ENCODE data around the gene HNRNPU. TPM values are rescaled to one million over a fixed set of nuclear protein-coding genes. Genes with fewer than 3 reads are reported as not detected.

Gene HNRNPU
- total RNA-seq: 243 TPM

- peak; percentile 97 for DNase-seq (ENCODE audit: low spot score)
Observed at GRCh38 chr1:244864253-244865027, at the start of gene HNRNPU. TSS of gene HNRNPU (minus strand) at chr1:244864543. CDS start at chr1:244864307, 236 bp downstream.

GRCh38 chr1:244913806-244914205 lies 49.5 kb upstream of the HNRNPU start:
- DNase-seq (ENCODE audit: low spot score): no peak

- no peak for DNase-seq (ENCODE audit: low spot score)
Observed at GRCh38 chr1:244904119-244904518, 39.8 kb upstream of the HNRNPU start.

- DNase-seq (ENCODE audit: low spot score): no peak
Observed at GRCh38 chr1:244901400-244902015, 37.2 kb upstream of the HNRNPU start.

GRCh38 chr1:244897476-244898254 lies 33.3 kb upstream of the HNRNPU start:
- DNase-seq (ENCODE audit: low spot score): no peak

GRCh38 chr1:244896550-244896949 lies 32.2 kb upstream of the HNRNPU start:
- no peak for DNase-seq (ENCODE audit: low spot score)

- DNase-seq (ENCODE audit: low spot score): no peak
Observed at GRCh38 chr1:244893836-244894235, 29.5 kb upstream of the HNRNPU start.

GRCh38 chr1:244887281-244887680 lies 22.9 kb upstream of the HNRNPU start:
- DNase-seq (ENCODE audit: low spot score): no peak

- no peak for DNase-seq (ENCODE audit: low spot score)
Observed at GRCh38 chr1:244881552-244882280, 17.4 kb upstream of the HNRNPU start.

- DNase-seq (ENCODE audit: low spot score): no peak
Observed at GRCh38 chr1:244878681-244879080, 14.3 kb upstream of the HNRNPU start.

- no peak for DNase-seq (ENCODE audit: low spot score)
Observed at GRCh38 chr1:244876228-244876910, 12.0 kb upstream of the HNRNPU start.

- DNase-seq (ENCODE audit: low spot score): no peak
Observed at GRCh38 chr1:244874974-244875579, 10.7 kb upstream of the HNRNPU start.

- DNase-seq (ENCODE audit: low spot score): no peak
Observed at GRCh38 chr1:244869950-244870349, 5.6 kb upstream of the HNRNPU start.

- DNase-seq (ENCODE audit: low spot score): no peak
Observed at GRCh38 chr1:244869364-244869827, 5.1 kb upstream of the HNRNPU start.

GRCh38 chr1:244868484-244869363 lies 4.4 kb upstream of the HNRNPU start:
- DNase-seq (ENCODE audit: low spot score): no peak

- DNase-seq (ENCODE audit: low spot score): no peak
Observed at GRCh38 chr1:244866355-244866754, 2.0 kb upstream of the HNRNPU start.

- DNase-seq (ENCODE audit: low spot score): no peak
Observed at GRCh38 chr1:244865820-244866219, 1.5 kb upstream of the HNRNPU start.

GRCh38 chr1:244865028-244865371 lies 657 bp upstream of the HNRNPU start:
- DNase-seq (ENCODE audit: low spot score): peak; percentile 13

GRCh38 chr1:244863491-244864252 lies 671 bp downstream of the HNRNPU start:
- no peak for DNase-seq (ENCODE audit: low spot score)

Measured in mucosa of gallbladder (tissue), 1 donor.